Loucy (cell line): Measurements from ENCODE around the gene KEL.

ENCODE experiments used
- H2AFZ ChIP-seq: fragments of 200-600 bp; sonication (generic); 2 replicates; pipeline ENCODE4 v1.6.0; 2016; ENCODE audit warnings: antibody characterized with exemption, mild to moderate bottlenecking, low read length, moderate library complexity
- H3F3A ChIP-seq: fragments of 200-600 bp; 2 replicates; pipeline ENCODE4 v1.6.0; 2016; ENCODE audit warnings: antibody characterized with exemption, low read depth, mild to moderate bottlenecking
- H3K27me3 ChIP-seq: fragments of 200-600 bp; sonication (generic); 2 replicates; pipeline ENCODE4 v1.6.1; 2014; ENCODE audit warnings: low read length, mild to moderate bottlenecking; ENCODE audit not compliant: insufficient read depth, poor library complexity, severe bottlenecking
- H3K36me3 ChIP-seq: fragments of 200-600 bp; sonication (generic); 2 replicates; pipeline ENCODE4 v1.6.1; 2016; ENCODE audit warnings: low read length; ENCODE audit not compliant: insufficient read depth
- H3K4me1 ChIP-seq: fragments of 200-600 bp; sonication (generic); 2 replicates; pipeline ENCODE4 v1.5.1; 2014; ENCODE audit warnings: low read length, mild to moderate bottlenecking; ENCODE audit not compliant: insufficient read depth, poor library complexity, severe bottlenecking
- H3K4me2 ChIP-seq: fragments of 200-600 bp; sonication (generic); 2 replicates; pipeline ENCODE4 v1.6.0; 2014; ENCODE audit warnings: antibody characterized with exemption, low read length, low read depth, mild to moderate bottlenecking; ENCODE audit not compliant: poor library complexity, severe bottlenecking
- H3K4me3 ChIP-seq: fragments of 200-600 bp; sonication (generic); 2 replicates; pipeline ENCODE4 v1.5.1; 2014; ENCODE audit warnings: low read length, mild to moderate bottlenecking, mixed read lengths; ENCODE audit not compliant: poor library complexity, severe bottlenecking
- H3K79me2 ChIP-seq: fragments of 200-600 bp; sonication (generic); 2 replicates; pipeline ENCODE4 v1.6.1; 2014; ENCODE audit warnings: low read length; ENCODE audit not compliant: insufficient read depth
- H3K9ac ChIP-seq: fragments of 200-600 bp; sonication (generic); 2 replicates; pipeline ENCODE4 v1.6.0; 2014; ENCODE audit warnings: mild to moderate bottlenecking, low read depth, low read length, moderate library complexity; ENCODE audit not compliant: poor library complexity, severe bottlenecking
- H3K9me2 ChIP-seq: fragments of 200-600 bp; sonication (generic); replicated peaks from 2 replicates; pipeline ENCODE4 v1.6.1; 2016; ENCODE audit warnings: low read depth, low read length, mixed read lengths
- H3K9me3 ChIP-seq: fragments of 200-600 bp; sonication (generic); 2 replicates; pipeline ENCODE4 v1.6.1; 2014; ENCODE audit warnings: mild to moderate bottlenecking, antibody characterized with exemption, low read length, low read depth; ENCODE audit not compliant: insufficient read depth
- H4K20me1 ChIP-seq: fragments of 200-600 bp; sonication (generic); 2 replicates; pipeline ENCODE4 v1.6.0; 2014; ENCODE audit warnings: antibody characterized with exemption, low read length, mild to moderate bottlenecking; ENCODE audit not compliant: insufficient read depth, poor library complexity, severe bottlenecking
- CTCF ChIP-seq: fragments of 200-600 bp; sonication (generic); conservative IDR thresholded peaks from 2 replicates; pipeline ENCODE4 v1.5.1; 2014; ENCODE audit warnings: mild to moderate bottlenecking, antibody characterized with exemption, low read length
- EZH2phosphoT487 ChIP-seq: fragments of 200-600 bp; IDR thresholded peaks from 2 replicates; pipeline ENCODE4 v1.6.1; 2018; ENCODE audit warnings: antibody characterized with exemption, mild to moderate bottlenecking, moderate library complexity, borderline replicate concordance

KEL gene

GRCh38 chr7:143002106-143002505, 39.9 kb upstream of the KEL start:
- H3K4me2 ChIP-seq = no peak overlapping the region
- TF ChIP-seq EZH2phosphoT487 = no peak
- TF ChIP-seq CTCF = peak; percentile 76
- H3K4me3 ChIP-seq = no peak overlapping the region

GRCh38 chr7:143000648-143001047, 38.5 kb upstream of the KEL start:
- no peaks in the 10 kb centered on the region for H3K9me2 ChIP-seq
- no peaks in the 10 kb centered on the region for H4K20me1 ChIP-seq
- no peak overlapping the region for H3K9ac ChIP-seq
- no peaks in the 10 kb centered on the region for H3K27me3 ChIP-seq
- no peaks in the 10 kb centered on the region for H3F3A ChIP-seq
- H3K4me2 ChIP-seq = no peak overlapping the region
- H3K9me3 ChIP-seq = peaks cover 6% of the 10 kb centered on the region; the same call in 1 of the 2 replicates
- no peaks in the 10 kb centered on the region for H3K79me2 ChIP-seq
- peaks cover 23% of the 10 kb centered on the region for H3K4me1 ChIP-seq
- no peaks in the 10 kb centered on the region for H3K36me3 ChIP-seq
- no peak overlapping the region for H3K4me3 ChIP-seq
- no peak for TF ChIP-seq CTCF
- no peak for TF ChIP-seq EZH2phosphoT487
- no peak overlapping the region for H2AFZ ChIP-seq

More at GRCh38 chr7:143002106-143002505, 39.9 kb upstream of the KEL start:
- Histone ChIP-seq H3K36me3 (no peaks in the 10 kb centered on the region), H2AFZ (no peak overlapping the region), H3K4me1 (peaks cover 30% of the 10 kb centered on the region), H3K9me2 (no peaks in the 10 kb centered on the region), H3K9me3 (peaks cover 6% of the 10 kb centered on the region; the same call in 1 of the 2 replicates), H4K20me1 (no peaks in the 10 kb centered on the region), H3K9ac (no peak overlapping the region), H3K27me3 (no peaks in the 10 kb centered on the region), H3K79me2 (no peaks in the 10 kb centered on the region), H3F3A (no peaks in the 10 kb centered on the region)

- H3K27me3 ChIP-seq = no peaks in the 10 kb centered on the region
- H3K36me3 ChIP-seq = no peaks in the 10 kb centered on the region
- no peak for TF ChIP-seq CTCF
- no peak for TF ChIP-seq EZH2phosphoT487
- no peaks in the 10 kb centered on the region for H3K79me2 ChIP-seq
- H2AFZ ChIP-seq = no peak overlapping the region
- H3K9ac ChIP-seq = no peak overlapping the region
- no peak overlapping the region for H3K4me2 ChIP-seq
- H3K9me3 ChIP-seq = peaks cover 6% of the 10 kb centered on the region; the same call in 1 of the 2 replicates
- H3F3A ChIP-seq = no peaks in the 10 kb centered on the region
- H3K4me3 ChIP-seq = no peak overlapping the region
- H3K4me1 ChIP-seq = peaks cover 14% of the 10 kb centered on the region
- H3K9me2 ChIP-seq = no peaks in the 10 kb centered on the region
- no peaks in the 10 kb centered on the region for H4K20me1 ChIP-seq
Measured at GRCh38 chr7:142999793-143000192, 37.6 kb upstream of the KEL start.
